ENCODE measurements around the gene MMAA. TPM values are rescaled to one million over a fixed set of nuclear protein-coding genes. Genes with fewer than 3 reads are reported as not detected.

MMAA gene
- total and polyA plus RNA-seq, 2 donors (not counting 1 experiment from before 2014, with no cell fraction given) = 3.9 to 9.0 TPM

DNA sequence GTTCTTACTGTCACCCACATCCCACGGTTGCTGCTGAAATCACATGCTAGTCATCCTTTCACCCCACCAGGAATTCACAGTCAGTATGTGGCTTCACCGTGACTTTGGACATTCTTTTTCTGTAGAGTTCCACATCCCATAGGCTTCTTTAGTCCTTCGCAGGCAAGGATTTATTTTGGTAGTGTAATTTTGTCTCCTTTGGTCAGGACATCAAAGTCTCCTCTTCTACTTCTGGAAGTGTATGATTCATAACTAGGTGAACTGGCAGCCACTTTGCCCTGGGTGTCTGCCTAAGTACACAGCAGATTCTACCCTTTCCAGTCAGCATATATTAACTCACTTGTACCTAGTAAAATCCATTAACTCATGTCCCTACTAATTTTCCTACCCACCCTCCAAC, 38.3 kb upstream of the MMAA start:
- H3K9me3 Mint-ChIP-seq (ENCODE audit: insufficient read depth) = peaks cover 7% of the 10 kb centered on the region
- no peaks in the 10 kb centered on the region for H3K79me2 ChIP-seq (ENCODE audit: control insufficient read depth, insufficient read depth, low read length)
- peaks cover 13% of the 10 kb centered on the region for H3K27me3 Mint-ChIP-seq
- ChIA-PET CTCF (no interaction called here), POLR2A (no interaction called here)
- no peak overlapping the region for H3K27ac ChIP-seq (ENCODE audit: low read length in 2 of 2)
- H3K4me3 ChIP-seq (ENCODE audit: control extremely low read depth in 1 of 5, extremely low read depth in 1 of 5, insufficient read depth in 1 of 5, low read depth in 2 of 5, low read length in 4 of 5) = no peak overlapping the region
- H3K9me3 ChIP-seq (ENCODE audit: control extremely low read depth in 1 of 3, control insufficient read depth in 2 of 3, insufficient read depth in 1 of 3, low read length in 2 of 3) = no peaks in the 10 kb centered on the region
- H3K4me1 Mint-ChIP-seq = no peaks in the 10 kb centered on the region
- H3K4me2 ChIP-seq (replicated peaks; ENCODE audit: low read depth, low read length, poor library complexity, severe bottlenecking) = no peak overlapping the region
- H3K9ac ChIP-seq (ENCODE audit: low read length) = no peak overlapping the region
- intact Hi-C loops (cut with micrococcal nuclease) = no loop called here
- H3K27me3 ChIP-seq (replicated peaks in 1 of 4; ENCODE audit: control extremely low read depth in 1 of 4, control insufficient read depth in 3 of 4, insufficient read depth in 4 of 4, low read length in 3 of 4) = no peaks in the 10 kb centered on the region
- TF ChIP-seq, protein P1, sequence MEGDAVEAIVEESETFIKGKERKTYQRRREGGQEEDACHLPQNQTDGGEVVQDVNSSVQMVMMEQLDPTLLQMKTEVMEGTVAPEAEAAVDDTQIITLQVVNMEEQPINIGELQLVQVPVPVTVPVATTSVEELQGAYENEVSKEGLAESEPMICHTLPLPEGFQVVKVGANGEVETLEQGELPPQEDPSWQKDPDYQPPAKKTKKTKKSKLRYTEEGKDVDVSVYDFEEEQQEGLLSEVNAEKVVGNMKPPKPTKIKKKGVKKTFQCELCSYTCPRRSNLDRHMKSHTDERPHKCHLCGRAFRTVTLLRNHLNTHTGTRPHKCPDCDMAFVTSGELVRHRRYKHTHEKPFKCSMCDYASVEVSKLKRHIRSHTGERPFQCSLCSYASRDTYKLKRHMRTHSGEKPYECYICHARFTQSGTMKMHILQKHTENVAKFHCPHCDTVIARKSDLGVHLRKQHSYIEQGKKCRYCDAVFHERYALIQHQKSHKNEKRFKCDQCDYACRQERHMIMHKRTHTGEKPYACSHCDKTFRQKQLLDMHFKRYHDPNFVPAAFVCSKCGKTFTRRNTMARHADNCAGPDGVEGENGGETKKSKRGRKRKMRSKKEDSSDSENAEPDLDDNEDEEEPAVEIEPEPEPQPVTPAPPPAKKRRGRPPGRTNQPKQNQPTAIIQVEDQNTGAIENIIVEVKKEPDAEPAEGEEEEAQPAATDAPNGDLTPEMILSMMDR (IDR thresholded peaks at IDR 0.05) = no peak
- no peak for TF ChIP-seq EZH2 (IDR thresholded peaks at IDR 0.05; ENCODE audit: borderline replicate concordance, insufficient read depth, low read depth, low read length, poor library complexity, severe bottlenecking)
- ATAC-seq (ENCODE audit: low read depth) = no peak
- no peak overlapping the region for H3K27ac Mint-ChIP-seq
- no peaks in the 10 kb centered on the region for H3K36me3 ChIP-seq (replicated peaks in 1 of 2; ENCODE audit: control extremely low read depth in 1 of 2, control insufficient read depth in 1 of 2, extremely low read depth in 1 of 2, insufficient read depth in 2 of 2, low read length in 1 of 2)
- H4K20me1 ChIP-seq (ENCODE audit: control insufficient read depth, insufficient read depth, low read length, poor library complexity, severe bottlenecking) = no peaks in the 10 kb centered on the region
- H2AFZ ChIP-seq (ENCODE audit: insufficient read depth, low read depth, low read length, poor library complexity, severe bottlenecking) = no peak overlapping the region
- H3K4me3 Mint-ChIP-seq = no peak overlapping the region
- 86% methylated on average over 1 of the region's 3 CpGs for WGBS (ENCODE audit: insufficient coverage)
- H3K4me1 ChIP-seq (ENCODE audit: control insufficient read depth in 2 of 2, insufficient read depth in 2 of 2, low read length in 2 of 2) = no peaks in the 10 kb centered on the region
- no peak for DNase-seq

DNA sequence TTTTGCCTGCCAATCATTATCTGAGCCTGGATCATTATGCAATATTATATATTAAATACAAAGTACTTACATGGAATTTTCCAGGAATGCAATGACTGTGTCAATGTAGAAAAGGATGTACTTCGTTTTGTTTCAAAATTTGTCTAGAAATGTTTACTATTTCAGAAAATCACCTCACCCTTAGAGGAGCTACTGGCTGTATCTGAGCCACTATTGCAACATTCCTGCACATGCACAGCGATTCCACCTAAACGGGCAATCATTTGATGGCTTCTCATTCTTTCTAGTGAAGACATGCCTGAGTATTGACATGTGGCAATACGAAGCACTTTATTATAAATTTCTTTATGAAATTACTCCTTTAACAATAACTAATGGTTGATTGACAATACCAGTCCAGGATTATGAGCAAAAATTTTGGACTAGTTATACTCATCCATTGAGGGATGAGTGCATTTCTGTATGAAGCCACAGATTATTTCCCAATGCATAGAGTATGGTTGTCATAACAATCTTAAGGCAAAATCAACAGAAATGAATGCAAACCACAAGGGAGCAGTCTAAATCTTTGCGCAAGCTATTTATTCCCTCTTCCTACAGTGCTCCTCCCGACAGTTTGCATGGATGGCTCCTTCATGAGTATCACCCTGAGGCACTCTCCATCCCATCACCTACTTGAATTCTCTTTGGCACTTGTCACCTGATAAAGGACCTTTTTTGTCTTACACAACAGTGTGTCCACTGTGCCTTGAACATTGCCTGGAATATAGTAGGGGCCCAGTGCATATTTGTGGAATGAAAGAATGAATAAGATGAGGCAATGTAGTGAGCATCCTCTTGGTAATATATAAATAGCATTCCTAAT, 35.8 kb upstream of the MMAA start:
- Mint-ChIP-seq H3K27me3 (peaks cover 17% of the 10 kb centered on the region), H3K27ac (no peak overlapping the region), H3K9me3 (ENCODE audit: insufficient read depth) (peaks cover 7% of the 10 kb centered on the region), H3K4me3 (no peak overlapping the region), H3K4me1 (no peaks in the 10 kb centered on the region)
- no peaks in the 10 kb centered on the region for H3K9me3 ChIP-seq (ENCODE audit: control extremely low read depth in 1 of 3, control insufficient read depth in 2 of 3, insufficient read depth in 1 of 3, low read length in 2 of 3)
- no peak for ATAC-seq (ENCODE audit: low read depth)
- TF ChIP-seq EZH2 (IDR thresholded peaks at IDR 0.05; ENCODE audit: borderline replicate concordance, insufficient read depth, low read depth, low read length, poor library complexity, severe bottlenecking) = no peak
- TF ChIP-seq, protein P1 (IDR thresholded peaks at IDR 0.05) = no peak
- no peak overlapping the region for H3K9ac ChIP-seq (ENCODE audit: low read length)
- intact Hi-C loops (cut with micrococcal nuclease) = no loop called here
- WGBS (ENCODE audit: insufficient coverage) = 95% methylated on average over 4 of the region's 6 CpGs
- CTCF ChIA-PET = no interaction called here
- H3K4me3 ChIP-seq (ENCODE audit: control extremely low read depth in 1 of 5, extremely low read depth in 1 of 5, insufficient read depth in 1 of 5, low read depth in 2 of 5, low read length in 4 of 5) = no peak overlapping the region
- H3K27me3 ChIP-seq (replicated peaks in 1 of 4; ENCODE audit: control extremely low read depth in 1 of 4, control insufficient read depth in 3 of 4, insufficient read depth in 4 of 4, low read length in 3 of 4) = peaks cover 0 to 7% (median 0%) of the 10 kb centered on the region in 4 experiments
- no peaks in the 10 kb centered on the region for H3K79me2 ChIP-seq (ENCODE audit: control insufficient read depth, insufficient read depth, low read length)
- no peak overlapping the region for H3K4me2 ChIP-seq (replicated peaks; ENCODE audit: low read depth, low read length, poor library complexity, severe bottlenecking)
- no peaks in the 10 kb centered on the region for H3K4me1 ChIP-seq (ENCODE audit: control insufficient read depth in 2 of 2, insufficient read depth in 2 of 2, low read length in 2 of 2)
- no peaks in the 10 kb centered on the region for H4K20me1 ChIP-seq (ENCODE audit: control insufficient read depth, insufficient read depth, low read length, poor library complexity, severe bottlenecking)
- no peak overlapping the region for H2AFZ ChIP-seq (ENCODE audit: insufficient read depth, low read depth, low read length, poor library complexity, severe bottlenecking)
- DNase-seq = no peak
- H3K27ac ChIP-seq (ENCODE audit: low read length in 2 of 2) = no peak overlapping the region
- POLR2A ChIA-PET = no interaction called here
- no peaks in the 10 kb centered on the region for H3K36me3 ChIP-seq (replicated peaks in 1 of 2; ENCODE audit: control extremely low read depth in 1 of 2, control insufficient read depth in 1 of 2, extremely low read depth in 1 of 2, insufficient read depth in 2 of 2, low read length in 1 of 2)
